K562 (cell line): Measurements from ENCODE around the gene ZNF554. TPM values are rescaled to one million over a fixed set of nuclear protein-coding genes. Genes with fewer than 3 reads are reported as not detected.

Experiments
- ATAC-seq: fragments of 200-7000 bp; cut with Tn5 transposase; 3 replicates; pipeline ENCODE4 v1.9.1; 2020; ENCODE audit warnings: moderate library complexity
- BruUV-seq: library from RNA; stranded (reverse); fragments of 400-500 nt; replicated peaks from 2 replicates; lab custom pipeline; 2021; lab: Mats Ljungman, UMichigan
- CTCF ChIA-PET: fragments of 300-600 bp; formaldehyde crosslinking; extraction: SDS; loops from one replicate; lab custom pipeline; 2021; ENCODE audit warnings: low intra/inter-chr PET ratio; lab: Yijun Ruan, JAX
- POLR2A ChIA-PET: fragments of 300-600, 350-650 bp; sonication (Branson Sonifier 250); formaldehyde crosslinking; extraction: SDS; loops from one replicate; lab custom pipeline; 2021; ENCODE audit warnings: antibody characterized with exemption, inconsistent platforms; lab: Yijun Ruan, JAX
- DNase-seq, 4 experiments: peaks; one replicate each; pipeline versions ENCODE4 v3.0.0 to v3.0.0-alpha.2; 2011 to 2018; ENCODE audit warnings: low spot score in 3 of 4, mixed read lengths in 3 of 4; ENCODE audit errors: extremely low read depth in 1 of 4
- FAIRE-seq: peaks from 2 replicates; lab custom pipeline; 2011; peaks lifted over from hg19 to GRCh38; lab: Jason Lieb, UNC
- H2AFZ ChIP-seq: 2 replicates; pipeline ENCODE4 v1.6.0; 2011; ENCODE audit warnings: low read depth, low read length, control low read depth, inconsistent platforms
- H3K27ac ChIP-seq: fragments of 200-600 bp; 3 replicates; pipeline ENCODE4 v1.8.0; 2011; ENCODE audit warnings: low read depth, mild to moderate bottlenecking, control low read depth, inconsistent platforms, low read length, moderate library complexity, mixed read lengths; ENCODE audit errors: extremely low read depth
- H3K27me3 ChIP-seq, 2 experiments: fragments of 300-600 bp in 1 of 2; 2 replicates in 1 of 2; 3 replicates in 1 of 2; pipeline versions ENCODE4 v1.6.0 to v1.8.0; 2011; ENCODE audit warnings: inconsistent platforms in 2 of 2, low read length in 2 of 2, mild to moderate bottlenecking in 1 of 2, mixed read lengths in 1 of 2, moderate library complexity in 1 of 2; ENCODE audit not compliant: control insufficient read depth in 2 of 2, insufficient read depth in 2 of 2
- H3K36me3 ChIP-seq: fragments of 300-600 bp; 3 replicates; pipeline ENCODE4 v1.8.0; 2011; ENCODE audit warnings: mild to moderate bottlenecking, low read length, inconsistent platforms; ENCODE audit not compliant: control insufficient read depth, insufficient read depth
- H3K4me1 ChIP-seq, 2 experiments: fragments of 200-600 bp in 1 of 2; replicated peaks in 1 of 2; 2 replicates in 1 of 2; 3 replicates in 1 of 2; pipeline versions ENCODE4 v1.5.1 to v1.8.0; 2011; ENCODE audit warnings: inconsistent platforms in 2 of 2, low read length in 2 of 2, mild to moderate bottlenecking in 1 of 2, mixed read lengths in 1 of 2, moderate library complexity in 1 of 2; ENCODE audit not compliant: control insufficient read depth in 2 of 2, insufficient read depth in 2 of 2
- H3K4me2 ChIP-seq: 2 replicates; pipeline ENCODE4 v1.6.1; 2011; ENCODE audit warnings: low read length, control low read depth, inconsistent platforms, mixed read lengths; ENCODE audit not compliant: insufficient read depth
- H3K4me3 ChIP-seq: fragments of 200-600 bp; sonication (generic), shearing (Covaris generic); 2 replicates; pipeline ENCODE4 v1.5.1; 2016; ENCODE audit warnings: control low read depth, inconsistent platforms
- H3K79me2 ChIP-seq: fragments of 200-600 bp; 3 replicates; pipeline ENCODE4 v1.8.0; 2011; ENCODE audit warnings: low read length, inconsistent platforms; ENCODE audit not compliant: control insufficient read depth, insufficient read depth
- H3K9ac ChIP-seq, 2 experiments: 2 replicates each; pipeline versions ENCODE4 v1.6.0 to v1.6.1; 2011; ENCODE audit warnings: low read depth in 2 of 2, low read length in 2 of 2, control low read depth in 1 of 2, inconsistent platforms in 1 of 2, mild to moderate bottlenecking in 1 of 2, mixed read lengths in 1 of 2; ENCODE audit not compliant: insufficient read depth in 1 of 2
- H3K9me1 ChIP-seq: one replicate; pipeline ENCODE4 v1.6.0; 2011; ENCODE audit warnings: inconsistent platforms, mild to moderate bottlenecking, low read length, moderate library complexity; ENCODE audit not compliant: control insufficient read depth, insufficient read depth
- H3K9me3 ChIP-seq: replicated peaks from 2 replicates; pipeline ENCODE4 v1.5.1; 2011; ENCODE audit warnings: low read depth, low read length, inconsistent platforms; ENCODE audit not compliant: control insufficient read depth, insufficient read depth
- H4K20me1 ChIP-seq: replicated peaks from 2 replicates; pipeline ENCODE4 v1.6.1; 2011; ENCODE audit warnings: low read length, inconsistent platforms, mixed read lengths; ENCODE audit not compliant: control insufficient read depth, insufficient read depth
- CBFB ChIP-seq: sonication (generic); formaldehyde crosslinking; IDR thresholded peaks from 2 replicates; pipeline ENCODE4 v1.4.0; 2020; ENCODE audit warnings: mild to moderate bottlenecking, missing genetic modification reagents
- FIP1L1 ChIP-seq: fragments of 200-400 bp; formaldehyde crosslinking; IDR thresholded peaks from 2 replicates; pipeline ENCODE4 v1.6.1; 2018; ENCODE audit warnings: mild to moderate bottlenecking, low read depth, low read length; ENCODE audit not compliant: poor library complexity, severe bottlenecking
- HSF4 ChIP-seq: fragments of 250-450 bp; sonication (Bioruptor Pico); IDR thresholded peaks from 2 replicates; pipeline ENCODE4 v2.1.2; 2022; ENCODE audit warnings: mild to moderate bottlenecking, moderate library complexity, borderline replicate concordance
- MCM7 ChIP-seq, 2 experiments: fragments of 450-650 bp; IDR thresholded peaks; 2 replicates each; pipeline ENCODE4 v1.6.1; 2016 to 2018
- PKNOX1 ChIP-seq: fragments of 450-650 bp; IDR thresholded peaks from 2 replicates; pipeline ENCODE4 v1.6.1; 2016
- POLR2G ChIP-seq: fragments of 200-400 bp; formaldehyde crosslinking; IDR thresholded peaks from 2 replicates; pipeline ENCODE4 v1.6.1; 2017; ENCODE audit warnings: low read depth, mild to moderate bottlenecking, antibody characterized with exemption, low read length, moderate library complexity
- SPI1 ChIP-seq: IDR thresholded peaks from 2 replicates; pipeline ENCODE4 v1.6.1; 2011; ENCODE audit warnings: low read depth, low read length, control low read depth, borderline replicate concordance
- SRF ChIP-seq, 2 experiments: fragments of 250-450, 450-650 bp in 1 of 2; sonication (Bioruptor Pico) in 1 of 2; sonication (generic) in 1 of 2; formaldehyde crosslinking; IDR thresholded peaks; 2 replicates each; pipeline versions ENCODE4 v1.5.0 to v1.5.1; 2020 to 2022; ENCODE audit warnings: mild to moderate bottlenecking in 1 of 2, missing genetic modification reagents in 1 of 2
- TCF7 ChIP-seq: sonication (generic); IDR thresholded peaks from 2 replicates; pipeline ENCODE4 v1.6.1; 2016; ENCODE audit warnings: antibody characterized with exemption, borderline replicate concordance
- YBX1 ChIP-seq: fragments of 450-650 bp; IDR thresholded peaks from 2 replicates; pipeline ENCODE4 v1.7.1; 2016; ENCODE audit warnings: mild to moderate bottlenecking
- ZBTB33 ChIP-seq: sonication (generic); formaldehyde crosslinking; IDR thresholded peaks from 2 replicates; pipeline ENCODE4 v1.8.1; 2023; ENCODE audit warnings: mild to moderate bottlenecking, missing genetic modification reagents
- ZC3H4 ChIP-seq: sonication (generic); formaldehyde crosslinking; IDR thresholded peaks from 2 replicates; pipeline ENCODE4 v1.9.0; 2021; ENCODE audit warnings: missing genetic modification reagents, borderline replicate concordance
- WGBS: fragments of 100-300 bp; shearing (Covaris generic); methylation state at CpG from one replicate; pipeline ENCODE4 v1.1.6; 2016; ENCODE audit warnings: low coverage, mixed read lengths; ENCODE audit not compliant: insufficient coverage; ENCODE audit errors: missing lambda C conversion rate; 5-methylcytosine and 5-hydroxymethylcytosine counted together
- in situ Hi-C: fragments of 300-500 bp; cut with MboI; formaldehyde crosslinking; loops from 4 replicates; pipeline ENCODE4 v1.15.0; 2018; ENCODE audit warnings: inconsistent platforms, mixed read lengths
- intact Hi-C: fragments of 100-400 bp; cut with micrococcal nuclease; formaldehyde crosslinking; loops from 2 replicates; pipeline ENCODE4 v1.14.2; 2022
- polyA plus RNA-seq, 8 experiments: library from polyadenylated mRNA; depleted of rRNA in 4 of 8; stranded (reverse) in 5 of 8; unstranded in 3 of 8; fragments of >200 nt; fragmentation: Nextera tagmentation in 2 of 8; fragmentation: Illumina TruSeq in 1 of 8; extraction: Ambion mirVana in 2 of 8; extraction: Trizol in 1 of 8; gene quantifications; 2 replicates each; pipeline versions ENCODE4 v1.2.1 to v1.2.3, GENCODE V29; 2011 to 2014; ENCODE audit warnings: inconsistent platforms in 1 of 8, missing spikeins in 1 of 8
- total RNA-seq, 7 experiments: library from RNA; depleted of rRNA in 6 of 7; stranded (reverse); fragments of >200 nt in 6 of 7; fragmentation: Illumina TruSeq in 2 of 7; extraction: Trizol in 2 of 7; gene quantifications; 2 replicates each; pipeline versions ENCODE4 v1.2.1 to v1.2.3, GENCODE V29; 2011 to 2021; ENCODE audit warnings: low replicate concordance in 1 of 7

The ZNF554 gene
- total and polyA plus RNA-seq, 9 of the 15 experiments (the other 6 are each of a cell fraction or from before 2014, with no cell fraction given) = 0.07 to 1.8 (median 1.1) TPM

- no peak for TF ChIP-seq YBX1
- no peak for TF ChIP-seq CBFB (CRISPR knock-in tag)
- TF ChIP-seq ZC3H4 (CRISPR knock-in tag) = no peak
- no peak for TF ChIP-seq FIP1L1
- TF ChIP-seq PKNOX1 = no peak
- TF ChIP-seq MCM7 (IDR thresholded peaks at IDR 0.05) = no peak
- TF ChIP-seq SRF (CRISPR knock-in tag; IDR thresholded peaks at IDR 0.05) = no peak
- TF ChIP-seq HSF4 (CRISPR knock-in tag) = no peak
- no peak for TF ChIP-seq SPI1
Observed at GRCh38 chr19:2774083-2774679, 45.5 kb upstream of the ZNF554 start (continued).

- intact Hi-C loops = no loop called here
- Histone ChIP-seq H3K4me1 (peaks cover 5 to 38% of the 10 kb centered on the region in 2 experiments), H3K9ac (peak overlapping the region in 1 of 2 experiments; percentile 58; a peak in 1 of 4 replicates), H3K27me3 (no peaks in the 10 kb centered on the region), H3K79me2 (peaks cover 91% of the 10 kb centered on the region), H3K9me3 (no peaks in the 10 kb centered on the region), H2AFZ (no peak overlapping the region), H3K36me3 (peaks cover 74% of the 10 kb centered on the region; the same call in 2 of the 3 replicates), H3K4me3 (no peak overlapping the region), H3K27ac (peak overlapping the region; percentile 60; the same call in 1 of the 3 replicates), H3K9me1 (no peaks in the 10 kb centered on the region), H4K20me1 (peaks cover 21% of the 10 kb centered on the region), H3K4me2 (no peak overlapping the region)
- 90% methylated on average over 24 of the region's 24 CpGs for WGBS
- TF ChIP-seq TCF7 (no peak), ZBTB33 (CRISPR knock-in tag) (peak; percentile 55; the same call in 1 of the 2 replicates), POLR2G (0 out of 2 replicates have a peak, but pooled peaks have one; percentile 18)
- ATAC-seq (no peak), FAIRE-seq (no peak), DNase-seq (no peak)
- CTCF ChIA-PET = no interaction called here
- in situ Hi-C loops = no loop called here
- BruUV-seq = no TSS peak
- POLR2A ChIA-PET = interaction anchor here (0.6 to 0.8 kb wide), 6 partner anchors 8 to 698 kb away, joined by 3 to 4 read pairs (median 3); partner anchors contain the start of gene SGTA
Observed at GRCh38 chr19:2774953-2775555, 44.6 kb upstream of the ZNF554 start.
